H1 (cell line): ENCODE measurements around the gene LRCH2. TPM values are rescaled to one million over a fixed set of nuclear protein-coding genes. Genes with fewer than 3 reads are reported as not detected.

Experiments
- CTCF ChIA-PET: fragments of 300-600 bp; sonication (Branson Sonifier 250); formaldehyde crosslinking; loops from one replicate; lab custom pipeline; 2021; ENCODE audit not compliant: partially characterized antibody; lab: Charles Lee
- POLR2A ChIA-PET: fragments of 300-600 bp; sonication (Branson Sonifier 250); formaldehyde crosslinking; loops from one replicate; lab custom pipeline; 2021; ENCODE audit warnings: inconsistent platforms; ENCODE audit not compliant: partially characterized antibody; lab: Charles Lee
- DNase-seq, 2 experiments: peaks; one replicate each; pipeline versions ENCODE4 v3.0.0 to v3.0.0-alpha.2; 2010 to 2022; ENCODE audit warnings: low spot score in 2 of 2, low read depth in 1 of 2, mixed read lengths in 1 of 2
- FAIRE-seq: peaks from 2 replicates; lab custom pipeline; 2011; peaks lifted over from hg19 to GRCh38; lab: Jason Lieb, UNC
- H2AFZ ChIP-seq: 2 replicates; pipeline ENCODE4 v1.8.1; 2012; ENCODE audit warnings: low read length, inconsistent platforms
- H2AK5ac ChIP-seq: 2 replicates; pipeline ENCODE4 v1.6.1; 2013; ENCODE audit warnings: low read depth, low read length
- H2BK120ac ChIP-seq: replicated peaks from 2 replicates; pipeline ENCODE3; 2013; ENCODE audit warnings: low read depth, low read length, inconsistent platforms
- H2BK12ac ChIP-seq: 2 replicates; pipeline ENCODE4 v1.6.1; 2013; ENCODE audit warnings: low read depth, low read length
- H2BK15ac ChIP-seq: 2 replicates; pipeline ENCODE4 v1.6.1; 2013; ENCODE audit warnings: low read length
- H2BK20ac ChIP-seq: 2 replicates; pipeline ENCODE4 v1.6.1; 2013; ENCODE audit warnings: low read length
- H2BK5ac ChIP-seq: 2 replicates; pipeline ENCODE4 v1.6.1; 2013; ENCODE audit warnings: low read depth, low read length
- H3K14ac ChIP-seq: 2 replicates; pipeline ENCODE4 v1.6.1; 2013; ENCODE audit warnings: inconsistent platforms; ENCODE audit not compliant: insufficient read length
- H3K18ac ChIP-seq: 2 replicates; pipeline ENCODE4 v1.6.1; 2013; ENCODE audit warnings: low read length; ENCODE audit errors: extremely low read depth
- H3K23ac ChIP-seq: 2 replicates; pipeline ENCODE4 v1.6.1; 2013; ENCODE audit warnings: inconsistent platforms; ENCODE audit not compliant: insufficient read length
- H3K23me2 ChIP-seq: 2 replicates; pipeline ENCODE4 v1.6.1; 2013; ENCODE audit warnings: low read depth, low read length
- H3K27ac ChIP-seq: 2 replicates; pipeline ENCODE4 v1.6.1; 2011; ENCODE audit warnings: low read depth, low read length, inconsistent platforms
- H3K27me3 ChIP-seq, 4 experiments: replicated peaks in 1 of 4; 1 replicate in 1 of 4; 2 replicates in 3 of 4; pipeline versions ENCODE4 v1.6.1 to v1.8.1; 2011 to 2013; ENCODE audit warnings: low read length in 3 of 4, mild to moderate bottlenecking in 3 of 4, inconsistent platforms in 2 of 4, mixed read lengths in 2 of 4, moderate library complexity in 1 of 4; ENCODE audit not compliant: control insufficient read depth in 3 of 4, insufficient read depth in 3 of 4; ENCODE audit errors: extremely low read depth in 1 of 4
- H3K36me3 ChIP-seq, 4 experiments: 2 replicates each; pipeline versions ENCODE4 v1.6.1 to v1.8.1; 2011 to 2013; ENCODE audit warnings: mild to moderate bottlenecking in 4 of 4, low read length in 3 of 4, moderate library complexity in 2 of 4, control low read depth in 1 of 4, inconsistent platforms in 1 of 4; ENCODE audit not compliant: insufficient read depth in 4 of 4, control insufficient read depth in 2 of 4
- H3K4ac ChIP-seq: replicated peaks from 2 replicates; pipeline ENCODE3; 2013; ENCODE audit warnings: low read length, low read depth, mixed read lengths, inconsistent platforms; ENCODE audit not compliant: insufficient read length
- H3K4me1 ChIP-seq, 4 experiments: replicated peaks in 1 of 4; 1 replicate in 1 of 4; 2 replicates in 3 of 4; pipeline versions ENCODE4 v1.6.1 to v1.8.1; 2011 to 2013; ENCODE audit warnings: low read length in 3 of 4, inconsistent platforms in 2 of 4, mixed read lengths in 1 of 4; ENCODE audit not compliant: insufficient read depth in 4 of 4, control insufficient read depth in 3 of 4
- H3K4me2 ChIP-seq, 2 experiments: 2 replicates each; pipeline versions ENCODE4 v1.6.1 to v1.8.1; 2011 to 2013; ENCODE audit warnings: low read depth in 2 of 2, low read length in 2 of 2, control low read depth in 1 of 2, inconsistent platforms in 1 of 2, mild to moderate bottlenecking in 1 of 2; ENCODE audit not compliant: insufficient read depth in 1 of 2
- H3K4me3 ChIP-seq, 4 experiments: fragments of 200-600, 300-600 bp in 1 of 4; sonication (generic), shearing (Covaris generic), sonication (Bioruptor Twin) in 1 of 4; 2 replicates each; pipeline versions ENCODE4 v1.5.1 to v1.8.1; 2011 to 2016; ENCODE audit warnings: low read length in 4 of 4, low read depth in 3 of 4, control low read depth in 2 of 4, inconsistent platforms in 2 of 4, mild to moderate bottlenecking in 2 of 4, mixed read lengths in 1 of 4, moderate library complexity in 1 of 4; ENCODE audit not compliant: insufficient read depth in 2 of 4; ENCODE audit errors: extremely low read depth in 1 of 4
- H3K56ac ChIP-seq: replicated peaks from 2 replicates; pipeline ENCODE3; 2013; ENCODE audit warnings: low read depth, mild to moderate bottlenecking, mixed read lengths, low read length, inconsistent platforms; ENCODE audit not compliant: insufficient read length
- H3K79me1 ChIP-seq: 2 replicates; pipeline ENCODE4 v1.6.1; 2013; ENCODE audit warnings: low read depth, low read length, control low read depth
- H3K79me2 ChIP-seq, 2 experiments: 2 replicates each; pipeline versions ENCODE4 v1.6.1 to v1.8.1; 2012 to 2013; ENCODE audit warnings: low read length in 2 of 2, mild to moderate bottlenecking in 2 of 2, inconsistent platforms in 1 of 2; ENCODE audit not compliant: insufficient read depth in 2 of 2, control insufficient read depth in 1 of 2
- H3K9ac ChIP-seq, 4 experiments: replicated peaks in 1 of 4; 1 replicate in 1 of 4; 2 replicates in 3 of 4; pipeline versions ENCODE4 v1.6.1 to v1.8.1; 2011 to 2013; ENCODE audit warnings: low read depth in 3 of 4, low read length in 3 of 4, control low read depth in 2 of 4, mild to moderate bottlenecking in 2 of 4, moderate library complexity in 2 of 4, inconsistent platforms in 1 of 4; ENCODE audit errors: extremely low read depth in 1 of 4
- H3K9me3 ChIP-seq, 2 experiments: 2 replicates each; pipeline versions ENCODE4 v1.6.1 to v1.8.1; 2012 to 2013; ENCODE audit warnings: mild to moderate bottlenecking in 2 of 2, moderate library complexity in 2 of 2, control low read depth in 1 of 2, inconsistent platforms in 1 of 2, low read depth in 1 of 2, low read length in 1 of 2, mixed read lengths in 1 of 2; ENCODE audit not compliant: insufficient read depth in 2 of 2
- H4K20me1 ChIP-seq, 2 experiments: replicated peaks in 1 of 2; 2 replicates each; pipeline versions ENCODE3 to v1.8.1; 2011 to 2013; ENCODE audit warnings: inconsistent platforms in 2 of 2, low read length in 2 of 2, mild to moderate bottlenecking in 1 of 2; ENCODE audit not compliant: insufficient read depth in 2 of 2, control insufficient read depth in 1 of 2
- H4K5ac ChIP-seq: 2 replicates; pipeline ENCODE4 v1.6.1; 2013; ENCODE audit warnings: low read length, low read depth, mixed read lengths, inconsistent platforms; ENCODE audit not compliant: insufficient read length
- H4K8ac ChIP-seq: 2 replicates; pipeline ENCODE4 v1.8.0; 2013; ENCODE audit warnings: mild to moderate bottlenecking, moderate library complexity, low read length, inconsistent platforms; ENCODE audit not compliant: insufficient read depth; ENCODE audit errors: extremely low read depth
- H4K91ac ChIP-seq: replicated peaks from 2 replicates; pipeline ENCODE3; 2013; ENCODE audit warnings: low read length, mixed read lengths, inconsistent platforms; ENCODE audit not compliant: insufficient read length
- BACH1 ChIP-seq: IDR thresholded peaks from 2 replicates; pipeline ENCODE4 v1.6.1; 2012; ENCODE audit warnings: low read length, improper control_type of control experiment
- BRCA1 ChIP-seq: IDR thresholded peaks from 2 replicates; pipeline ENCODE4 v1.6.1; 2012; ENCODE audit warnings: low read depth, low read length, improper control_type of control experiment
- JUN ChIP-seq: IDR thresholded peaks from 2 replicates; pipeline ENCODE4 v1.6.1; 2011; ENCODE audit warnings: low read depth, mild to moderate bottlenecking, improper control_type of control experiment, low read length
- KDM1A ChIP-seq: fragments of 200-600, 300-600 bp; sonication (generic); IDR thresholded peaks from 2 replicates; pipeline ENCODE4 v1.7.1; 2016; ENCODE audit warnings: mild to moderate bottlenecking, low read length, borderline replicate concordance
- NRF1 ChIP-seq: IDR thresholded peaks from 2 replicates; pipeline ENCODE4 v1.6.1; 2011; ENCODE audit warnings: mild to moderate bottlenecking, low read depth, low read length, improper control_type of control experiment
- PHF8 ChIP-seq: fragments of 200-600 bp; sonication (generic); conservative IDR thresholded peaks from 2 replicates; pipeline ENCODE4 v1.7.1; 2012; ENCODE audit warnings: low read depth, mild to moderate bottlenecking, inconsistent platforms, low read length, moderate library complexity
- POLR2AphosphoS5 ChIP-seq: IDR thresholded peaks from 2 replicates; pipeline ENCODE4 v1.6.1; 2011; ENCODE audit warnings: low read depth, low read length
- RNF2 ChIP-seq: fragments of 200-900, 300-1000 bp; sonication (generic); IDR thresholded peaks from 2 replicates; pipeline ENCODE4 v1.7.1; 2016; ENCODE audit warnings: borderline replicate concordance, low read depth, mild to moderate bottlenecking, antibody characterized with exemption, low read length; ENCODE audit not compliant: poor library complexity, severe bottlenecking; ENCODE audit errors: missing control alignments
- TAF7 ChIP-seq: optimal IDR thresholded peaks from 2 replicates; pipeline ENCODE3; 2011; ENCODE audit warnings: low read depth, mild to moderate bottlenecking, inconsistent platforms, low read length, moderate library complexity, borderline replicate concordance
- WGBS, 2 experiments: shearing (Covaris generic) in 1 of 2; methylation state at CpG; one replicate each; pipeline versions ENCODE4 v1.1.6 to v1.1.7; 2013 to 2015; ENCODE audit warnings: low lambda C conversion rate in 2 of 2, mixed read lengths in 2 of 2, inconsistent platforms in 1 of 2, low coverage in 1 of 2, missing lambda C conversion rate in 1 of 2; ENCODE audit not compliant: insufficient replicate concordance in 2 of 2, insufficient coverage in 1 of 2, insufficient read length in 1 of 2; ENCODE audit errors: extremely low coverage in 1 of 2, missing lambda C conversion rate in 1 of 2; 5-methylcytosine and 5-hydroxymethylcytosine counted together
- polyA plus RNA-seq, 7 experiments: library from polyadenylated mRNA; depleted of rRNA in 3 of 7; stranded (reverse) in 5 of 7; unstranded in 2 of 7; fragments of >200 nt in 5 of 7; fragments of 200-250 nt in 2 of 7; gene quantifications; 1 replicate in 5 of 7; 2 replicates in 1 of 7; 4 replicates in 1 of 7; pipeline versions ENCODE4 v1.2.1 to v1.2.3, GENCODE V29; 2011 to 2013; ENCODE audit warnings: missing spikeins in 2 of 7, mixed read lengths in 2 of 7
- total RNA-seq: library from RNA; stranded (reverse); fragmentation: NEBNext Ultra II Directional; extraction: Animal tissue kit (Norgen Biotek cat#: 25700); gene quantifications from 2 replicates; pipeline ENCODE4 v1.2.1, GENCODE V29; 2021

LRCH2 gene
- total and polyA plus RNA-seq, 2 of the 8 experiments (the other 6 are each of a cell fraction or from before 2014, with no cell fraction given) = 1.5 to 5.5 TPM

- Histone ChIP-seq H4K5ac (no peak overlapping the region), H3K23ac (no peak overlapping the region), H4K91ac (no peak overlapping the region), H4K8ac (no peak overlapping the region), H3K9ac (no peak overlapping the region), H2BK15ac (no peak overlapping the region), H2AFZ (no peak overlapping the region), H3K56ac (no peak overlapping the region), H3K18ac (no peak overlapping the region), H3K79me2 (no peaks in the 10 kb centered on the region), H3K4me2 (no peak overlapping the region), H2BK20ac (no peak overlapping the region), H3K36me3 (no peaks in the 10 kb centered on the region), H3K27me3 (no peaks in the 10 kb centered on the region), H2BK120ac (no peak overlapping the region), H4K20me1 (no peaks in the 10 kb centered on the region), H3K4me3 (no peak overlapping the region), H3K27ac (no peak overlapping the region), H2BK5ac (no peak overlapping the region), H3K9me3 (no peaks in the 10 kb centered on the region), H3K23me2 (no peaks in the 10 kb centered on the region), H3K14ac (no peak overlapping the region), H3K4me1 (no peaks in the 10 kb centered on the region), H3K79me1 (no peaks in the 10 kb centered on the region), H3K4ac (no peak overlapping the region), H2BK12ac (no peak overlapping the region), H2AK5ac (no peak overlapping the region)
- no CpG with 5 or more reads among the region's 4 CpGs for WGBS, 2 experiments
- POLR2A ChIA-PET = no interaction called here
- DNase-seq (no peak), FAIRE-seq (no peak)
- TF ChIP-seq BACH1 (no peak), JUN (no peak), RNF2 (no peak), NRF1 (no peak), BRCA1 (no peak), KDM1A (no peak), POLR2AphosphoS5 (no peak), PHF8 (no peak), TAF7 (no peak)
- CTCF ChIA-PET = interaction anchor here (1.4 kb wide), 1 partner anchor 473 kb away, joined by 3 read pairs; no protein-coding TSS in a partner anchor
These were observed 135.0 kb downstream of the LRCH2 start for GRCh38 chrX:115098897-115099296.
